ENCODE results near the gene STK17A.

Gene STK17A

DNA sequence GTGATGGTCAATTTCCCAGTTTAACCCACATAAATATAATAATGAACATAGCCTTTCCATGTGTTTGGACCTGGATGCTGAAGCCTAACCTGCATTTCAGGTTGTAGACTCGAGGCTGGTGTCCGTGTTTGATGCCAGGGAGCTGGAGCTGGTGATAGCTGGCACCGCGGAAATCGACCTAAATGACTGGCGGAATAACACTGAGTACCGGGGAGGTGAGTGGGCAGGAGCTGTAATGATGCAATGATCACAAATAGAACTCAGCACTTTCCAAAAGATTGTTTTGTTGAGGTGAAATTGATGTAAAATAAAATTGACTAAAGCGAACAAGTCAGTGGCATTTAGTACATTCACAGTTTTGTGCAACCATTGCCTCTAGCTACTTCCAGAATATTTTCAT, 30.8 kb upstream of the STK17A start:
- DNase-seq = no peak
- TF ChIP-seq, protein P1, sequence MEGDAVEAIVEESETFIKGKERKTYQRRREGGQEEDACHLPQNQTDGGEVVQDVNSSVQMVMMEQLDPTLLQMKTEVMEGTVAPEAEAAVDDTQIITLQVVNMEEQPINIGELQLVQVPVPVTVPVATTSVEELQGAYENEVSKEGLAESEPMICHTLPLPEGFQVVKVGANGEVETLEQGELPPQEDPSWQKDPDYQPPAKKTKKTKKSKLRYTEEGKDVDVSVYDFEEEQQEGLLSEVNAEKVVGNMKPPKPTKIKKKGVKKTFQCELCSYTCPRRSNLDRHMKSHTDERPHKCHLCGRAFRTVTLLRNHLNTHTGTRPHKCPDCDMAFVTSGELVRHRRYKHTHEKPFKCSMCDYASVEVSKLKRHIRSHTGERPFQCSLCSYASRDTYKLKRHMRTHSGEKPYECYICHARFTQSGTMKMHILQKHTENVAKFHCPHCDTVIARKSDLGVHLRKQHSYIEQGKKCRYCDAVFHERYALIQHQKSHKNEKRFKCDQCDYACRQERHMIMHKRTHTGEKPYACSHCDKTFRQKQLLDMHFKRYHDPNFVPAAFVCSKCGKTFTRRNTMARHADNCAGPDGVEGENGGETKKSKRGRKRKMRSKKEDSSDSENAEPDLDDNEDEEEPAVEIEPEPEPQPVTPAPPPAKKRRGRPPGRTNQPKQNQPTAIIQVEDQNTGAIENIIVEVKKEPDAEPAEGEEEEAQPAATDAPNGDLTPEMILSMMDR (IDR thresholded peaks at IDR 0.05; ENCODE audit: low read depth, low read length) = no peak
- Histone ChIP-seq H3K4me1 (no peaks in the 10 kb centered on the region), H3K36me3 (no peaks in the 10 kb centered on the region), H3K9me3 (no peaks in the 10 kb centered on the region), H3K27me3 (no peaks in the 10 kb centered on the region; the same call in 1 of the 2 replicates), H3K4me3 (ENCODE audit: low read depth, low read length) (no peak overlapping the region)

DNA sequence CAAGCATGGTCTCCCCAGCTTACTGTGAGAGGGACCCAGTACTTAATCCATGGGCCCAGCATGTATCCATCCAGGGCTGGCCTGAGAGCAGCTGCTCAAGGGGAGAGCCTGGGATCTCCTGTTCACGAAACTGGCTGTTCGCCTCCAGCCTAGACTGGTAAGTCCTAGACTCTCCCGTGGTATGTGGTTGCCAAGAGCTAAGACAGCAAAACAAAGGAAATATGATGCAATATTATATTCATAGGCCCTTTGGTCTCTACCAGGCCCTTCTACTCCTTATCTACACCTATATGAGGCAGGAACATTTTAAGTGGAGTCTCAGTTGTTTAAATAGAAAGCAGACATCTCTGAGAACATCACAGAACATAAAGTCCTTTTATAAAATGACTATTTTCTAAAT, 28.9 kb upstream of the STK17A start:
- no peaks in the 10 kb centered on the region; the same call in 1 of the 2 replicates for H3K27me3 ChIP-seq
- no peaks in the 10 kb centered on the region for H3K4me1 ChIP-seq
- TF ChIP-seq, protein P1 (IDR thresholded peaks at IDR 0.05; ENCODE audit: low read depth, low read length) = no peak
- no peak for DNase-seq
- H3K36me3 ChIP-seq = no peaks in the 10 kb centered on the region
- no peak overlapping the region for H3K4me3 ChIP-seq (ENCODE audit: low read depth, low read length)
- no peaks in the 10 kb centered on the region for H3K9me3 ChIP-seq

DNA sequence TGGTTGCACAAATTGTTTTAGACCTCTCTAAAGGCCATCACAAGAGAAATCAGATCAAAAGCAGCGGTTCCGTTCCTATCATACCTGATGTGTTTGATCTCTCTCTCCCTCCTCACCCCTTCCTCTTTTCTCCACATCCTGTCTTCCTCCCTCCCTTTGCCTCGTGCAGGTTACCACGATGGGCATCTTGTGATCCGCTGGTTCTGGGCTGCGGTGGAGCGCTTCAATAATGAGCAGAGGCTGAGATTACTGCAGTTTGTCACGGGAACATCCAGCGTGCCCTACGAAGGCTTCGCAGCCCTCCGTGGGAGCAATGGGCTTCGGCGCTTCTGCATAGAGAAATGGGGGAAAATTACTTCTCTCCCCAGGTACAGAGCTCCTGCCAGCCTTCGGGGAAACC, 28.5 kb upstream of the STK17A start:
- Histone ChIP-seq H3K27me3 (no peaks in the 10 kb centered on the region; the same call in 1 of the 2 replicates), H3K4me3 (ENCODE audit: low read depth, low read length) (no peak overlapping the region), H3K9me3 (no peaks in the 10 kb centered on the region), H3K4me1 (no peaks in the 10 kb centered on the region), H3K36me3 (no peaks in the 10 kb centered on the region)
- no peak for DNase-seq
- TF ChIP-seq, protein P1 (IDR thresholded peaks at IDR 0.05; ENCODE audit: low read depth, low read length) = no peak

DNA sequence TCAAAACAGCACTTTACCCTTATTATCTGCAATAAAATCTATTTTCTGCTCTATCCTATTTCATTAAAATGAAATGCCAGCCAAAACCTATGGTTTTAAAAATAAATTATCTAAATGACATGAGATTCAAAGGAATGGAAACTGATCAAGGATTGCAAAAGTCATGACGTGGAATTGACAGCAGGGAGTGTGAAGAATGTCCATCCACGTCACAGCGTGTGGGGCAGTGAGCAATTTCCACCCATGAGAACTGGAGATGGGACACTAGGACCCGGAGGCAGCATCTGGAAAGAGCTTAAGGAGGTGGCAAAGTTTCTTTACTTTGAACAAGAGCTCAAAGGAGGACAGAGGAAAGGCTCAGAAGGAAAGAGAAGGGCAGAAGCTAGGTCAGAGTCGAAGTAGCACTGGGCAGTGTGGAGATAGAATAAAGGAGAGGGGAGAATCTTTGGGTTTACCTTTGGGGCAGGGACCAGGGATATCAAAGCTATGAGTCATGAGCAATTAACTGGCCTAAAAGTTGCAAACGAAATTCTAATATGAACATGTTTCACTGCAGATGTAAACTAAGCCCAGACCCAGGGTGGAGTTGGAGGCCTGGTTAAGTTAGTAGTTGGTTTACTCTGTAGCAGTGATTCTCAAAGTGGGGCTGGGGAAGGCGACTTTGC, 24.9 kb upstream of the STK17A start:
- no peaks in the 10 kb centered on the region for H3K4me1 ChIP-seq

DNA sequence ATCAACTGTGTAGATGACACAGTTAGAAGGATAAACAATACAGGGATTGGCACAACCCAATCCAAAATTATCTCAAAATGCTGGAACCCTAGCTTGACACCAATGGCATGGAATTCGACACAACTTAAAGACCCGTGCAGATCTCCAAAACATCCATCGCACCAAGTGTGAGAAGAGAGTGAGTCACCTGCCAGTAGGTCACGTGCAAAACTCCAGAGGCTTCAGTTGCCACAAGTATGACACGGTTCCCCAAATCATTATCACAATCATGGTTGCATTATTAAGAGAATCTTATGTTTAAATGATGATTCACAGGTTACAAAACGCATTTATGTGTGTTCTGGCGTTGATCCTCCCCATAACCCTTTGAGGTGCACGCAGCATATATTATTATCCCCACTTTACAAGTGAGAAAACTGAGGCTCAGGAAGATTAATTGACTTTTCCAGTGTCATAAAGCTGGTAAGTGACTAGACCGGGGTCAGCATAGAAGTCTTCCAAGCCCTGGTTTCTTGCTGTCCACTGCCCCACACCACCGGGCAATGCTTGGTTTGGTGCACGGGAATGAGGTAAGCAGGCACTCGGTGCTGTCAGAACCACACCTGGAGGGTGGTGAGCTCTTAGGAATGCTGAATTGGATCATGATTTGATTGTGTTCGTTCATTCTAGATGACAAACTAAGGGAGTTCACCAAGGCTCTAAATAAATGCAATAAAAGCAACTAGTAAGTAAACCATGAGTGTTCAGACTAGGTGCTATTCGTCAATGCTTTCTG, 23.6 kb upstream of the STK17A start:
- no peaks in the 10 kb centered on the region for H3K27me3 ChIP-seq
- H3K36me3 ChIP-seq = no peaks in the 10 kb centered on the region
- H3K4me1 ChIP-seq = no peaks in the 10 kb centered on the region
- no peaks in the 10 kb centered on the region for H3K9me3 ChIP-seq
- H3K4me3 ChIP-seq (ENCODE audit: low read depth, low read length) = no peak overlapping the region
- no peak for DNase-seq
- TF ChIP-seq, protein P1 (IDR thresholded peaks at IDR 0.05; ENCODE audit: low read depth, low read length) = no peak

More for the DNA sequence above, 24.9 kb upstream of the STK17A start:
- no peak overlapping the region for H3K4me3 ChIP-seq (ENCODE audit: low read depth, low read length)
- no peaks in the 10 kb centered on the region for H3K27me3 ChIP-seq
- H3K9me3 ChIP-seq = no peaks in the 10 kb centered on the region
- no peaks in the 10 kb centered on the region for H3K36me3 ChIP-seq
- TF ChIP-seq, protein P1 (IDR thresholded peaks at IDR 0.05; ENCODE audit: low read depth, low read length) = no peak
- DNase-seq = no peak

DNA sequence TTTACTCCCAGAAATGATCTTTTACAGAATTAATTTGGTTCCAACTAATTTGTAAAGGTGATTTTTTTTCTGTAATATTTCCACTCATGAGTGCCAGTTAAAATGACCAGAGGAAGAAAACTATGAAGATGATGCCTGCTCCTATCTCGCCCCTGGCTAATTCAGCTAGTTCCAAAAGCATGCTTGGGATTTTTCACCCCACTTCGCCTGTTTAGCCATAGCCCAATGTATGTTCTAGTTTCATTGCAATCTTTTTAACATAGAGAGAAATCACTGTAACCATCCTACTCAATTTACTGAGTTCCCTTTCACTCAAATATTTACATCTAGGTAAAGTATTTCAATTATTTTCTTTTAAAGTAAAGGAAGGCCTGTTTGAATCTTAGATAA, 23.0 kb upstream of the STK17A start:
- no peak for DNase-seq
- Histone ChIP-seq H3K4me3 (ENCODE audit: low read depth, low read length) (no peak overlapping the region), H3K36me3 (no peaks in the 10 kb centered on the region), H3K27me3 (no peaks in the 10 kb centered on the region), H3K4me1 (no peaks in the 10 kb centered on the region), H3K9me3 (no peaks in the 10 kb centered on the region)
- TF ChIP-seq, protein P1 (IDR thresholded peaks at IDR 0.05; ENCODE audit: low read depth, low read length) = no peak

All from BE2C (cell line).